Measurements from ENCODE around the gene WBP1L. TPM values are rescaled to one million over a fixed set of nuclear protein-coding genes. Genes with fewer than 3 reads are reported as not detected.

The WBP1L gene
- total and polyA plus RNA-seq, 2 experiments from 2014 or later, result 7.0 to 55.7 TPM

GRCh38 chr10:102701796-102702195 lies 42.0 kb upstream of the WBP1L start:
- Mint-ChIP-seq H3K36me3 (ENCODE audit: low read depth) (peaks cover 22% of the 10 kb centered on the region), H3K27ac (no peak overlapping the region), H3K4me1 (no peaks in the 10 kb centered on the region; the same call in 2 of the 3 replicates), H3K9me3 (no peaks in the 10 kb centered on the region), H3K4me3 (no peak overlapping the region), H3K27me3 (ENCODE audit: insufficient read depth, low read depth, poor library complexity) (peaks cover 2% of the 10 kb centered on the region)
- H3K9me2 ChIP-seq (ENCODE audit: insufficient read depth), result no peaks in the 10 kb centered on the region
- DNase-seq (ENCODE audit: low spot score), result no peak
- H3K4me1 ChIP-seq (ENCODE audit: insufficient read depth), result no peaks in the 10 kb centered on the region
- no peak overlapping the region for H2AFZ ChIP-seq
- peaks cover 14% of the 10 kb centered on the region for H3K79me2 ChIP-seq (replicated peaks; ENCODE audit: insufficient read depth)
- H3K4me2 ChIP-seq, result no peak overlapping the region
- no peaks in the 10 kb centered on the region for H3K27me3 ChIP-seq (ENCODE audit: insufficient read depth)
- no peak overlapping the region for H3K27ac ChIP-seq (ENCODE audit: low read depth)
- H3K4me3 ChIP-seq, result no peak overlapping the region
- ATAC-seq, result no peak
- peaks cover 3% of the 10 kb centered on the region; the same call in 1 of the 2 replicates for H3K36me3 ChIP-seq (ENCODE audit: insufficient read depth)
- 0 out of 2 replicates have a peak, but pooled peaks cover 2% of the 10 kb centered on the region for H3F3A ChIP-seq (replicated peaks; ENCODE audit: low read depth)
- H4K20me1 ChIP-seq (replicated peaks; ENCODE audit: insufficient read depth), result no peaks in the 10 kb centered on the region; the same call in 1 of the 2 replicates
- no peak for TF ChIP-seq REST (IDR thresholded peaks at IDR 0.05; ENCODE audit: unreplicated experiment)
- no peak for TF ChIP-seq EZH2 (IDR thresholded peaks at IDR 0.05; ENCODE audit: low read depth, unreplicated experiment)
- TF ChIP-seq EZH2phosphoT487 (IDR thresholded peaks at IDR 0.05; ENCODE audit: unreplicated experiment), result no peak
- TF ChIP-seq ZNF331 (CRISPR knock-in tag; IDR thresholded peaks at IDR 0.05; ENCODE audit: low read depth), result no peak
- TF ChIP-seq ZNF462 (CRISPR knock-in tag; IDR thresholded peaks at IDR 0.05), result no peak
- TF ChIP-seq ETS1 (IDR thresholded peaks at IDR 0.05), result no peak
- TF ChIP-seq STAT1 (IDR thresholded peaks at IDR 0.05; ENCODE audit: unreplicated experiment), result no peak
- no peak for TF ChIP-seq CTCF (conservative IDR thresholded peaks at IDR 0.05; ENCODE audit: low read depth in 2 of 2)
- no peak for TF ChIP-seq CREB1 (CRISPR knock-in tag; IDR thresholded peaks at IDR 0.05; ENCODE audit: low read depth)
- TF ChIP-seq NANOG (IDR thresholded peaks at IDR 0.05; ENCODE audit: borderline replicate concordance), result no peak
- TF ChIP-seq JUNB (IDR thresholded peaks at IDR 0.05; ENCODE audit: unreplicated experiment), result no peak
- no peak for TF ChIP-seq POLR2AphosphoS5 (IDR thresholded peaks at IDR 0.05; ENCODE audit: low read depth)
- TF ChIP-seq ZNF114 (CRISPR knock-in tag; IDR thresholded peaks at IDR 0.05), result no peak
